ENCODE data around the gene CHD5.
A peak's percentile ranks its signal among the peaks of the same experiment; 100 is the strongest.

Gene CHD5

GRCh38 chr1:6130036-6130435 is 50.1 kb downstream of the CHD5 start:
- no peak for DNase-seq

- no peak for DNase-seq
Measured at GRCh38 chr1:6129313-6129712, 50.8 kb downstream of the CHD5 start.

GRCh38 chr1:6128276-6129081 is 51.6 kb downstream of the CHD5 start:
- DNase-seq: no peak

GRCh38 chr1:6127587-6128163 is 52.4 kb downstream of the CHD5 start:
- DNase-seq: peak; percentile 55

GRCh38 chr1:6126521-6127067 is 53.5 kb downstream of the CHD5 start:
- no peak for DNase-seq

- DNase-seq: no peak
Measured at GRCh38 chr1:6126028-6126427, 54.1 kb downstream of the CHD5 start.

GRCh38 chr1:6125366-6125765 is 54.8 kb downstream of the CHD5 start:
- no peak for DNase-seq

- no peak for DNase-seq
Measured at GRCh38 chr1:6124746-6125365, 55.3 kb downstream of the CHD5 start.

GRCh38 chr1:6124341-6124740 is 55.8 kb downstream of the CHD5 start:
- no peak for DNase-seq

GRCh38 chr1:6123816-6124215 is 56.3 kb downstream of the CHD5 start:
- DNase-seq: no peak

- DNase-seq: no peak
Measured at GRCh38 chr1:6123083-6123482, 57.0 kb downstream of the CHD5 start.

GRCh38 chr1:6121651-6122370 is 58.3 kb downstream of the CHD5 start:
- no peak for DNase-seq

GRCh38 chr1:6121021-6121421 is 59.1 kb downstream of the CHD5 start:
- DNase-seq: no peak

- DNase-seq: no peak
Measured at GRCh38 chr1:6118415-6118814, 61.7 kb downstream of the CHD5 start.

- DNase-seq: no peak
Measured at GRCh38 chr1:6117624-6118023, 62.5 kb downstream of the CHD5 start.

GRCh38 chr1:6117064-6117463 is 63.1 kb downstream of the CHD5 start:
- DNase-seq: no peak

GRCh38 chr1:6116137-6116536 is 64.0 kb downstream of the CHD5 start:
- no peak for DNase-seq

GRCh38 chr1:6113745-6114144 is 66.4 kb downstream of the CHD5 start:
- no peak for DNase-seq

- no peak for DNase-seq
Measured at GRCh38 chr1:6113116-6113515, 67.0 kb downstream of the CHD5 start.

- no peak for DNase-seq
Measured at GRCh38 chr1:6112690-6113005, 67.5 kb downstream of the CHD5 start.

GRCh38 chr1:6111991-6112689 is 68.0 kb downstream of the CHD5 start:
- DNase-seq: no peak

GRCh38 chr1:6111571-6111970 is 68.5 kb downstream of the CHD5 start:
- no peak for DNase-seq

- no peak for DNase-seq
Measured at GRCh38 chr1:6110326-6110725, 69.8 kb downstream of the CHD5 start.

All from effector CD8-positive, alpha-beta T cell (primary cell).